Suppressor macrophage (primary cell): ENCODE results near the gene SNX32.

Experiments used
- DNase-seq, 4 experiments: peaks; one replicate each; pipeline ENCODE4 v3.0.0-alpha.2; 2020 to 2022
- total RNA-seq, 17 experiments: gene quantifications; one replicate each; lab custom pipeline; 2026; ENCODE audit warnings: mixed read lengths in 6 of 17, inconsistent platforms in 3 of 17; lab: John Stamatoyannopoulos, UW

SNX32 gene
- 0.04 to 1.8 (median 0.25) reads per million in 17 experiments for total RNA-seq

DNA sequence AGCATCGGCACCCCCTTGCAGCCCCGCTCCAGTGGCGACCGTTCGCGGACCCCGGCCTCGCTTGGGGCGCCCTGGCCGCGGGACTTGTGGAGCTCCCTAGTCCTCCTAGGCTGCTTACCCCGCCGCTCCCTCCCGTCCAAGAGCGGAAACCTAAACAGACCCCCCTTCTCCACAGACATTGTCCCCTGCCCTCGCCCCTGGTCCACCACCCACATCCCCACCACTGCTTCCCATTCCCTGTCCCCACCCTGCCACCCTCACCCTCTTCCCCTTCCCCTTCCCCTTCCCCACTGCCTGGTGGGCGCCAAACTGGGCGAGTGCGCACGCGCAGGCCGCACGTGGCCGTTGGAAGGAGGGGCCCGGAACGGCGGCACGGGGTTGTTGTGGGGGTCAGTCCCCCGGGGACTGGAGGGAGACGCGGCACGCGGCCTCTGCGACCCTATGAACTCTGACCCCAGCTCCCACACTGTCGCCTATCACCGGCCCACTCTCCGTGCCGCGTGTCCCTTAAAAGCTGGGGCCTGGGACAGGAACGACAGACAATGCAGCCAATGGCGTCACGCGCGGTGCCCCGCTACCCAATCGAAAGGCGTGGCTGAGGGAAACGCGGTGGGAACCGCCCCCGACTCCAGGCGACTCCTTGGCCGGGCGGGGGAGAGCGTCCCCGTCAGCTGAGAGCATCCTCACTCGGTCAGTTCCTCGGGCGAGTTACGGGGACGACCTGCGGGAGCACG is at the start of gene SNX32:
Gene SNX32 (plus strand): TSS at position 667 of the 734 bp plus-strand sequence. CDS start 103 bp downstream, outside the sequence.
- DNase-seq, result peak; percentile 95 to 97 (median 96)

DNA sequence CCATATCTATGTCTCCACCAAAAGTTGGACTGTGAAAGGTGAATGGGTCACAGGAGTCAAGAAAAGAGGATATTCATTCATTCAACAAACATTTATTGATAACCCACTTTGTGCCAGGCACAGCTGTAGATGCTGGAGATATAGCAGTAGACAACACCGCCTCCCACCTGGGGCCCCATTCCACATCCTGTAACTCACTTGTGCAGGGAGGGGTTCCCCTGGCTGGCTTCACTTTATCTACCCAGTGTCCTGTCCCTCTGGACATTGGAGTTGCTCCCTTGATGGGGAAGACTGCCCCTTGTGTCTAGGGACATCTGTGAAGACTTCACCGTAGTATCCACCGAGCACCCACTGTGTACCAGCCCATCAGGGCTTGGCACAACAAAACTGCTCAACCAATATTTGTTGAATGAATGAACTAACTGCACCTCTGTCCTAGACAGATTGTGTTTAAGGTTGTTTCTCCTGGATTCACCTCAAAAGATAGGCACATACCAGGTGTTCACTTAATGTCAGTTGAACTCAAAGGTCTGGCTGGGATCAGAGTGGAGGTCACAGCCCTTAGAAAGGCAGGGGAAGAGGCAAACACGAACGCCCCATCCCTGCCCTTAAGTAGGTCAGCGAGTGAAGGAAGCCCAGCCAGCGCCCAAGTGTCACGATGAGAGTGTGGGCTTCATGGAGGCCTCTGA is 48.3 kb upstream of the SNX32 start:
- no peak for DNase-seq

DNA sequence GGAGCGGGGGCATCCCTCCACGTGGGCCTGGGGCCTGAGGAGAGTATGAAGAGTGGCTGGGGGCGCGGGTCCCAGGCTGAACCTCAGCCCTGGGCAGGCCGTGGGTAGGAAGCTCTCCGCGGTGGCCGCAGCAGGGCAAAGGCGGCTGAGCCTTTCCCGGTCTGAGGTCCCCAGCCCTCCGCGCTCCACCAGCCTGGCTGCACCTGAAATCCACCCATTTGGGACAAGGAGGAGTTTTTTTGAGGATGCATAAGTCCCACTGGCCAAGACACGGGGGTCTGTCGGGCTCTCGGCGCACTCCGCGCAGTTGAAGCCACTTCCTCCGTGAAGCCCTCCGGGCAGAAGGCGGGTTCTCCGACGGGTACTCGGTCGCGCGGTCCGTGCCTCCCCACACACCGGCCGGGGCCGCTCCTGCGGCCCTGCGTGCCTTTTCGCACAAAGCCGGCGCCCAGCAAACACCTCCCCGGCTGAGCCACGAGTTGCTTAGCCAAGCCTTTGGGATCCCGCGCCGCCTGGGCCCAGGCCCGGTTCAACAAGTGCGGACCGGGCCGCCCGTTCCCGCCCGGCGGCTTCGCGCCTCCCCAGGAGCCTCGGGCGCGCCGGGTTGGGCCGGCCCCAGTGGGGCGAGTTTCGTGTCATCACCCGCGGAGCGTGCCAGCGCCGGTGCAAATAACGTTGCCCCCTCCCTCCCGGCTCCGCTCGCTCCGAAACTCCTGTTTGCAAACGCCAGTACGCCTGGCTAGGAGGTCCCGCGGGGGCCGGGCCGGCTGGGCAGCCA is 47.6 kb upstream of the SNX32 start:
- DNase-seq, result peak in 2 of 4 experiments; percentile 38 to 53

DNA sequence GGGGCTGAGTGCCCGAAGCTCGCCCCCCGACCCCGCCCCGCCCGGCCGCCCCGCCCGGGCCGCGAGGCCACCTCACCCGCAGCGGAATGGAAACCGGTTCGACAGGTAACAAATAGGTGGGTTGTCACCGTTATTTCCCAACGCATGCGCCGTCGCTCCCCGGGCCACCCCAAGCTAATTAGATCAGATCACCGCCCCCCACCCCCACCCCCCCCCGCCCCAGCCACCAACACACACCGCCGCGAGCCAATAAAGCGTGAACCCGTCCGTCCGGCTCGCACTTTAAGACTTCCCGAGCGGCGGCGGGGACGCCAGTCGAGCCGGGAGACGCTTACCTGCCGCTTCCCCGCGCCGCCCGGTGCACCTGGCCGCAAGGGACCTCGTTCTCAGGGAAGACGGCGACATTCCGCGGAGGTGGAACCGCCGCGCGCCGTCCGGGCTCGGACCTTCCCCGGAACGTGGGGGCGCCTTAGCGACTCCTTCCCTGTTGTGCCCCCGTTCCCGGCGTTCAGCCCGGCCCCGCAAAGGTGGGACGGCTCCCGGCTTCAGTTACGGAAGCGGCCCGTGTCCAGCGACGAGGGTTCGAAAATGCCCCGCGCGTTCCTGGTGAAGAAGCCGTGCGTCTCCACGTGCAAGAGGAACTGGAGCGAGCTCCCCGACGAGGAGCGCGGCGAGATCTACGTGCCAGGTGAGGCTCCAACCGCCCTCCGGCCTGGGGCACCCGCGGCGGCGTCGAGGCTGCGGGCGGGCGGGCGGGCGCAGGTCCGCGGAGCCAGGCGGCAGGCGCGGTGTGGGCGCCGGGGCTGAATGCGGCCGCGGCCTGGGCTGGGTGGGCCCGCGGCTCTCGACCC is 46.8 kb upstream of the SNX32 start, which contains the start of gene OVOL1:
Gene OVOL1 (plus strand): TSS at position 278 of the 851 bp plus-strand sequence. CDS start 311 bp downstream, at position 589.
- peak in 2 of 4 experiments; percentile 35 to 50 for DNase-seq

DNA sequence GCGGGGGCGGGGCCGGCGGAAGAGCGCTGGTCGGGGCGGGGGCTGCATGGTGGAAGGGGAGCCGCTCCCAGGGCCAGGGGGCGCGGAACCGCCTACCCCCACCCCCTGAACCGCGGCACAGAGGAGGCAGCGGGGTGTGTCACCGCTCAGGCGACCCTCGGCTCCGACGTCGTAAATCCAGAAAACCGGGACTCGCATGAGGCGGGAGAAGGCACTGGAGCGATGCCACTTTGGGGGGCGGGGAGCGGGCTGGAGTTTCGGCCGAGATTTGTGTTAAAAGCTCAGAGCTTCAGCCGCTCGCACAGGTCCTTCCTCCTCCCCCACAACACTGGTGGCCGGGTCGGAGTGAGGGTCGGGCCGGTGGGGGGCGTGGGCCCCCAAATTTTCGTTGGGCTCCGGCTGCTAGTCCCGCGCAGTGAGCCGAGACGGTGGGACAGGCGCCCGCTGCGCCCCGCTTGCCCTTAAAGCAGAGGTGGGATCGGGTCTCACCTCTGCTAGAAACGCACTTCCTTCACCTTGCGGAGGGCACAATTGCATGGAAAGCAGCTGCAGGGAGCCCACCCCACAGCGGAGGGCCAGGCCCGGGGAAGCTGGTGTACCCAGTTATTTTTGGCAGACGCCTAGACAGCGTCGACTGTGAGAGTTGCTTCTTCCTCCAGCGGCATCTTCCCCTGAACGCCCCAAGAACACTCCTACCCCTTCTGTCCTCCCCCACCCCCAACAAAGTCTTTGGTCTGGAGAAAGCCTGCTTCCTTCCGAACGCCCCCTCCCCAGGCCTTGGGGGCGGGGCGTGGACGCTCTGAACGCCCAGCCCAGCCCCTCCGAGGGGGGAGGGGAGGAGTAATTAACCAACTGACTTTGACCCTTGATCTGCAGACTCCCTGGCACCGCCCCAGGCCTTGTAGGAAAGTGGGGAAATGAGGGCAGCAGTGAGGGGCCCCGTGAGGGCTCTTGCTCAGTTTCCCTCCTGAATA is 45.8 kb upstream of the SNX32 start:
- DNase-seq, result peak; percentile 37 to 69 (median 54)

DNA sequence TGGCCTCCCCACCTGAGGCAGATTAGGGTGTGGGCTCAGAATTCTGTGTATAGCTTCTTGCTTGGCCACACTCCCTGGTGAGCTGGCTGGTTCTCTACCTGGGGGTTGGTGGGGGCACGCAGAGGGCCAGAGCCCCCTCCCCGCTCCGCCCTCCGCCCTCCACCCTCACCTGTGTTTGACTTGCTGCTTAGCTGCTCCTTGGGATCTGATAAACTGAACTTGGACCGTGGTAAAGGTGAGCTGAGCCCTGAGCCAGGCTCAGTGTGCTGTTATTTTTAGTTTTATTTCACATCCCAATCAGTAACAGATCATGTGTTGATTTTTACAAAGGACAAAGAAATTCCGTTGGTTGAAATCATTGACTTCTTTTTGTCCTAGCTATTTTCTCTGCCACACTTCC is 44.9 kb upstream of the SNX32 start:
- no peak for DNase-seq

DNA sequence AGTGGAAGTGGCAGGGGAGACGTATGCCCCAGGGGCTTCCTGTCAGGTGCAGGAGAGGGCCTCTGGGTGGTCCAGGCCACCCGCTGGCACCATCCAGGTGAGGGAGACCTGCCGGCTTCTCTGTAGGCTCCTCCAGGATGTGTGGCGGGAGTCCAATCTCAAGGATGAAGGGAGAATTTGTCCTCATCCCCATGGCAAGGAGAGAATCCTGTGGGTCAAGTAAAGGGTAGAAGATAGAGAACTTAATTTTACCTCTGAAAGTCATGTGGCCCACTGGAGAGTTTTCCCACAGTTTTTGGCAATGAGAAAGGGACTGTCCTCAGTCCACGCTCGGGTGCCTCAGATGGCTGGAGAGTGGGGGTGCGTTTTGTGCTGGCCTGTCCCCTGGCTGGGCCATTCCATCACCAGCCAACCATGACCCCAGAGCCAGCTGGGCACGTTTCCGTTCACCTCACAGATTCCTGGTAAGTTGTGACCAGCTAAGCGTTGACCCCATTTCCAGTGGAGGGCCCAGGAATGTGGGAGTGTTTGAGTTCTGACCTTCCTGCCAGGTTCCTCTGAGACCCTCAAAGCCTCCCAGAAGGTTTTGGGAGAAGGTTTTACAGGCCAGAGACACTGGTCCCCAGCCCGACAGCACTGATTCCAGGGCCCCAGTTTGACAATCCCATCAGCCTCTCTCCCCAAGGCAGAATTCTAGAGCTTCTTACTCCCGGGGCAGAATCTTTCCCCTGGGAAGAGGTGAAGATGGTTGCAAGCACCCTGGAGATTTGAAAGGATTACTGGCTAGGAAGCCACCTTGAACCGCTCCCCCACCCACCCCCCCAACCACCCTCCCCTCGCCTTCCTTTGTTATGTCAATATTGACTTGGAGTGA is 44.3 kb upstream of the SNX32 start:
- DNase-seq, result no peak

DNA sequence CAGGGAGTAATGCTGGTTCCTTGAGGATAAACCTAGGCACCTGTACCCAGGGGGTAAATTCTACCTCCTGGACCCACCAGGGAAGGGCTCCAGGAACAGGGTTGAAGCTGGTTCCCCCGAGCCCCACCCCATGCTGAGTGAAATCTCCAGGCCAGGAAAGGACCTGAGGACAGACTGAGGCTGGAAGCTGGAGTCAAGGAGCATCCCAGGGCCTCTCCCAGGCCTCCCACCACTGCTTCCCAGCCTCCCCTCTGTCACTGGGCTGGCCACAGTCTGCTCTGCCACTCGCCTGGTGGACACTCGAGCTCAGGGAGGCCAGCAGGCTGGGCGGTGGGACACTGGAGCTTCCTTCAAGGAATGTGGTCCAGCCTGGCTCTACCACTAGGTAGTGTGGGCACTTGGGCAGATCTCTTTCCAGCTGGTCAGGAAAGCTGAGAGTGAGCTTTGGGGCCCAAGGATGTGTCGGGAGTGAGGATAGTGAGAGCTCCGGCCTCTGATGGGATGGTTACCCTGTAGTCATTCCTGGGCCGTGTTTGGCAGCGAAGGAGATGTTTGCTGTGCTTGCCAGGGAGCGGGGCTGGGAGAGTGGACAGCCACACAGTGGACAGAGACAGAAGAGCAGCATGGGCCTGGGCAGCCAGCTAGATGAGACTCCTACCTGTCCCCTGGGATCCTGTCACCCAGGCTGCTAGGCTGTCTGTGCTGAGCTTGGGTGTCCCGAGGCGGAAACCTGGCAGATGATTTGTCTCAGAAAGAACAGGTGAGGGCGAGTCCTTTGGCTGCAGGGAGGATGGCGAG is 43.5 kb upstream of the SNX32 start:
- DNase-seq, result no peak

DNA sequence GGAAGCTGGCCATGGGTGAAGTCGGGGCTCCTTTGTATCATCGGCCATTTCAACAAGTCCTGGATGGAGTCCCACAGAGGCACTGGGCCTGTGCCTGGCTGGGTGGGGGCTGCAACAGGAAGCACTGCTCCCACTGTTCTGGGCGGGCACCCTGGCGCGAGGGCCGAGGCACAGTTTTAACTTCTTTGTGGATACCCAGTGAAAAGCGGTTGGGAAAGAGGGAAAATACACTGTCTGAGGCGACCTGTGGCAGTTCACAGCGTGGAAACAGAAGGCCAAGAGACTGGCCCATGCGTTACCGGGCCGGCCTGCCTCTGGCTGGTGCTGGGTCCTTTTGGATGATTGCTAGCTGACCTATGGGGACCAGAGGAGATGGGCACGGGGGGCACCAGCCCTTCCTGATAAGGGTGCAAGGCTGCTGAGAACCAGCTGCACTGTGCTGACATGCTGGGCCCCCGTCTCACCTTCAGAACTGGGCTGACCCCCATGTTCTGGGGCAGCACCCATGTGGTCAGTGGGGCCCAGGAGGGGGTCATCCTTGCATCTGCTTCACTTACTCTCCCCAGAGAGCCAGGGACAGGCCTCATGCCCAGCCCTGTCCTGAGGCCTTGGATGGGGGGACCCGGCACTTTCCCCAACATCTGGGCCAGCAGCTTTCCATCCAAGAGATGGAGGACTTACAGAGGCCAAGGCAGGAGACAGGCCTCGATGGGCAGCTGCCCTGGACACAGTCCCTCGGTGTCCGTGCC is 42.7 kb upstream of the SNX32 start:
- no peak for DNase-seq

DNA sequence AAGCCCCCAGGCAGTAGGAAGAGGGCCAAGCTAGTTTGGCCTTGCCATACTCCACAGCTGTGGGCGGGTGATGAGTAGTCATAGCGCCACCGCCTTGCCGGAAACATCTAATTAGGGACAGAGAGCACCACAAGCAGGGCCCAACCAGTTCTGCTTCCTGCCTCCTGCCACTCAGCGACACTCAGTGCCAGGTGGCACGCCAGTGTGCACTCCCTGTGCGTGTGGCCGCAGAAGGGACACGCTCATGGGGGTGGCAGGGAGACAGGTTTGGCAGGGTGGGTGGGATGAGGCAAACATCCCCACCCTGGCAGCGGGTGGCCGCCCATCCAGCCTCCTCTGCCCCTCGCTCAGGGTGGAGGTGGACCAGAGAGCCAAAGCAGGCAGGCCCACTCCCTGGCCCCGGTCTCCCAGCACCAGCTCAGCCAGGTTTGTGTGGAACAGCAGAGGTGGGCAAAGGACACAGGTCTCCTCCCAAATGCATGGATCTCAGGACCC is 42.0 kb upstream of the SNX32 start:
- DNase-seq, result peak; percentile 75 to 88 (median 84)

DNA sequence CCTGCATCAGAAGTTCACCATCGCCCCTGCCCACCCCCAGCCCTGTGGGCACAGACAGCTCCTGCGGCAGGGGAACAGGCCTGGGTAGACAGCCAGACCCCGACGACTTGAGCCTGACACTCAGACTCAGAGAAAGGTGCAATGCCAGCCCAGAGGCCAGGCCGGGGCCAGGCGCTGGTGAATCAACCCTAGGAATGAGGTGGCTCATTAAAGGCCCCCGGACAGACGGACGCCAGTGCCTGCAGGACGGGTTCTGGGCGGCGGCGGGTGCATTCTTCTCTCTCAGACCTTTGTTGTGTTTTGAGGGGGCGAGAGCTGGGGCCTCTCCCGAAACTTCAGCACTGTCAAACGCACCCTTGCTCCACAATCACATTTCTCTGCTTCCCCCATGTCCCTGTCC is 41.3 kb upstream of the SNX32 start:
- DNase-seq, result no peak

DNA sequence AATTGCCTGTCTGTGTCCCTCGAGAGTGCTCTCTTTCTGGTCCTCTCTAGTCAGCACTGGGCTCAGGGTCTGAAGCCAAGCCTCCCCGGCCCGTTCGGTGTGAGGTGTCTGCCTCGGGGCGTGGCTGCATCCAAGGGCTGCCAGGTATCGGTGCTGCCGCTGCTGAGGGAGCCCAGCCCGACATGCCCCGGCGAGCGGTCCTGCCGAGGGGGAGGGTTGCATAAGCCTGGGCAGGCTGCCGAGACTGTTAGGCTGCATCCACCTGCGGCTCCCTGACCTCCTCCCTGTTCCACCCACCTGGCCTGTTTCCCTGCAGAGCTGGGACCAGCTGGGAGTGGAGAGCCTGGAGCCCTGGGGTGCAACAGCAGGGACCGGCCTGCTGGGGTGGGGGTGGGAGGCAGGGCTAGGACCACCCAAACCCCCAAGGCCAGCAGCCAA is 40.6 kb upstream of the SNX32 start:
- DNase-seq, result no peak

DNA sequence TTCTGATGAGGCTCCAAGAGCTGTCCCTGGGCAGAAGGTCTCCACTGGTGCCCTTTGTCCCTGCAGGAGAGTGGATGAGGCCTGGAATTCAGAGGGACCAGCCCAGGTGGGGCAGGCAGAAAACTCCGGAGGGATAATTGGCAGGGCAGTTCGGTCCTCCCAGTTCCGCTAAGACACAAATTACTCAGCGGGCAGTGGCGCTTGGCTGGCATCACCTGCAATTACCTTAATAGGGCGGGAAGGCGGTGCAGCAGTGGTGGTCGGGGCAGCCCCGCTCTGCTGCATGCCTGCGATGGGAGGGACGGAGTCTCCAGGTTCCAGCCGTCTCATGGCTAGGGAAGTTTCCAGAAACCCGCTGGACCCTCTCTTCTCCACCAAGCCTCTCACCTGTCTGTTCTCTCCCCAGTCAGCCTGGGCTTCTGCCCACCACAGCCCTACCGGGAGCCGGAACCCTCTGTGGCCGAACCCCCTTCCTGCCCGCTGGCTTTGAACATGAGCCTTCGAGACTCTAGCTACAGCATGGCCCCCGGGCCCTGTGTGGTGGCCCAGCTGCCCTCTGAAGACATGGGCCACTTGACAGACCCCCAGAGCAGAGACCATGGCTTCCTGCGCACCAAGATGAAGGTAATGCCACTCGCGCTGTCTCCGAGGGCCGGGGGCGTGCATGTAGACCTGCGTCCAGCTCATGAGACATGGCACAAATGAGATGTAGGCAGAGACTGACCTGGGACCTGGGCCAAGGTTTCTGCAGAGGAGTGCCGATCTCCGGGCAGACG is 40.0 kb upstream of the SNX32 start:
- DNase-seq, result no peak

DNA sequence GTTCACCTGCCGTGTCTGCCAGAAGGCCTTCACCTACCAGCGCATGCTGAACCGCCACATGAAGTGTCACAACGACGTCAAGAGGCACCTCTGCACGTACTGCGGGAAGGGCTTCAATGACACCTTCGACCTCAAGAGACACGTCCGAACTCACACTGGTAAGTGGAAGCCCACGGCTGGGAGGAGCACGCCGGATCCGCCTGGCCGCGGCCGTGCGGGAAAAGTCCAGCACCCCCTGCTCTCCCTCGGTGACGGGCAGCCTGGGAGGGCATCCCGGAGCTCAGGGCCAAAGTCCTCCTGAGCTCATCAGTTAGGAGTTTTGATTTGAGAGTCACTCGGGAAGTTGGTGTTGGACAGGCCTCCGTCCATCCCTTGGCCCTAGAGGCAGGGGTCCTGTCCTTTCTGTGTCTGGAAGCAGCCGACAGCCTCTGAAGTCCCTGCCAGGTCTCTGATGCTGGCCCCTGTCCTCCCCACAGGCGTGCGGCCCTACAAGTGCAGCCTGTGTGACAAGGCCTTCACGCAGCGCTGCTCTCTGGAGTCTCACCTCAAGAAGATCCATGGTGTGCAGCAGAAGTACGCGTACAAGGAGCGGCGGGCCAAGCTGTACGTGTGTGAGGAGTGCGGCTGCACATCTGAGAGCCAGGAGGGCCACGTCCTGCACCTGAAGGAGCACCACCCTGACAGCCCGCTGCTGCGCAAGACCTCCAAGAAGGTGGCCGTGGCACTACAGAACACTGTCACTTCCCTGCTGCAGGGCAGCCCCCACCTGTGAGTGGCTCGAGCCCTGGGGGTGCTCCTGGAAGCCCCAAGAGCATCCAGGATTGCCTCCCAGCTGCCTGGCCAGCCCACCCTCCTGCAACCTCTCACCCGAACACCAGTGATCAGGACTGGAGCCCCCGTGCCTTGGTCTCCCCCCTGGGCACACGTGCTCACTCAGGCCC is 38.9 kb upstream of the SNX32 start:
- no peak for DNase-seq

DNA sequence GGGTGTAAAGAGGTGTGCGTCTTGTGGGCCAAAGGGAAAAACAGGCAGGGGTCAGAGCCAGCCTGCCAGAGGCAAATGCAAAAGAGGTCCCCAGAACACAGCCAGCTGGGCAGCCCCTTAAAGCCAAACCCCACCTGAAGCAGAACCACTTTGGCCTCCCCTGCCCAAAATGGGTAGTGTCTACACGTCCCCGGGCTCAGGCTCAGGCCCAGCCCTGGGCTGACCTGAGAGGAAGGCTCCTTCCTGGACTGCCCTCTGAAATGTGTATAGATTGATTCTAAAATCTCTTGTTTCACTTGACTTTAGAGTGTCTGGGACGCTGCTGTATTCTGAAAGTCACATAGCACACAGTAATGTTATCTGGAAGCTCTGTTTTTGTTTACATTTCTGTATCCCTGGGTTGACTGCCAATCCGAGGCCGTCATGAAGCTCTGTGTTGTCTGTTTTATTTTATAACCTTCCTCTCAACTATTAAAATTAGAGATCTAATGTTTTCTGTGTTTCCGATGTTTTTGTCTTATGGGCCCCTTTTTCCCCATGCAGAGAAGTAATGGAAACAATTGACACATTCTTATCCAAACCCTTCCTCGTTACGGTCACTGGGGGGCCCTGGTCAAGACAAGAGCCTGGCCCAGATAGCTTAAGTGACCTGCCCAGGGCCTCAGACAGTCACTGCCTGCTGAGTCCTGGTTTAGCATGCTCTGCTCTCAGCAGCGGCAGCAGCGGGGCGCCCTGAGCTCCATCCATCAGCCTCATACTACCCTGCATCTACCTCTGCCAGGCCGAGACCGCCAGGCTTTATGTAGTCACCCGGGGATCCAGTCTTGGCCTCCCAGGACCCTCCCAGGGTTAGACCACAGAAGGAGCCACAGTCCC is 36.8 kb upstream of the SNX32 start:
- no peak for DNase-seq
